Tibial artery (tissue), 4 donors: ENCODE results near the gene NHLRC1.

Experiments
- DNase-seq, 2 donors: peaks; one replicate each; pipeline ENCODE4 v3.0.0-alpha.2; 2019
- H3K27ac ChIP-seq, 2 donors: fragments of 200-600 bp; sonication (generic) in 1 of 2; 1 replicate in 1 of 2; 2 replicates in 1 of 2; pipeline ENCODE4 v1.5.1; 2018 to 2019; ENCODE audit warnings: mild to moderate bottlenecking in 1 of 2
- H3K27me3 ChIP-seq, 2 donors: fragments of 200-600 bp; sonication (generic) in 1 of 2; one replicate each; pipeline versions ENCODE4 v1.5.1 to v1.6.0; 2016 to 2019
- H3K36me3 ChIP-seq, 3 donors: fragments of 200-600 bp; sonication (generic) in 2 of 3; one replicate each; pipeline ENCODE4 v1.5.1; 2016 to 2019; ENCODE audit warnings: mild to moderate bottlenecking in 2 of 3
- H3K4me1 ChIP-seq, 4 donors: fragments of 200-600 bp; sonication (generic) in 2 of 4; 1 replicate in 3 of 4; 2 replicates in 1 of 4; pipeline ENCODE4 v1.5.1; 2016 to 2019
- H3K4me3 ChIP-seq, 2 donors: fragments of 200-600 bp; sonication (generic) in 1 of 2; 1 replicate in 1 of 2; 2 replicates in 1 of 2; pipeline ENCODE4 v1.5.1; 2018 to 2019; ENCODE audit warnings: mild to moderate bottlenecking in 2 of 2
- H3K9me3 ChIP-seq, 3 donors: fragments of 200-600 bp; sonication (generic) in 1 of 3; one replicate each; pipeline ENCODE4 v1.5.1; 2016 to 2019
- intact Hi-C: fragments of 100-400 bp; cut with DNase I; formaldehyde crosslinking; loops from one replicate; pipeline ENCODE4 v1.15.0; 2023; ENCODE audit warnings: low total_unique reads
- TF ChIP-seq, protein P1 (sequence below), 2 experiments: fragments of 200-600 bp in 1 of 2; fragments of 450-650 bp in 1 of 2; IDR thresholded peaks; one replicate each; pipeline ENCODE4 v1.5.1; 2017 to 2019; ENCODE audit warnings: antibody characterized with exemption in 2 of 2, mild to moderate bottlenecking in 1 of 2, moderate library complexity in 1 of 2

The NHLRC1 gene

DNA sequence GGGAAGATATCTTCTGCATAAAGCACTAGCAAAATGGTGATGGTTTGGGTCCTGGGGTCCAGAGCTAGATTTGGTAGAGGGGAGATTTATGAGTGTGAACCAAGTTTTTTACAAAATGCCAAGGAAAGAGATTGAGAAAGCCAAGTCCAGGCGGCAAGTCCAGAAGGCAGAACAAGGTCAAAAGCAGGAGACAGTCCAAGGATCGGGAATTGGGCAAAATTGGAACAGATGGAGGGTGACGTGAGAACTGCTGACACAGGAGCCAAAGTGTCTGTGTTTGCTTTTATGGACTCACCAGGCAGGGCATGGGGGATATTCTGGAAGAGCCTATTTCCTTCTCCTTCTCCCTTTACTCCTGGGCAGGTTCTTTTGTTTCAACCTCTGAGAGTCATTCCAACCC lies 4.1 kb downstream of the NHLRC1 start:
- intact Hi-C loops: no loop called here
- Histone ChIP-seq H3K4me3 (no peak overlapping the region), H3K9me3 (no peaks in the 10 kb centered on the region), H3K27ac (no peak overlapping the region), H3K27me3 (no peaks in the 10 kb centered on the region), H3K4me1 (peaks cover 0 to 23% (median 14%) of the 10 kb centered on the region in 4 donors), H3K36me3 (no peaks in the 10 kb centered on the region)
- no peak for DNase-seq
- TF ChIP-seq, protein P1, sequence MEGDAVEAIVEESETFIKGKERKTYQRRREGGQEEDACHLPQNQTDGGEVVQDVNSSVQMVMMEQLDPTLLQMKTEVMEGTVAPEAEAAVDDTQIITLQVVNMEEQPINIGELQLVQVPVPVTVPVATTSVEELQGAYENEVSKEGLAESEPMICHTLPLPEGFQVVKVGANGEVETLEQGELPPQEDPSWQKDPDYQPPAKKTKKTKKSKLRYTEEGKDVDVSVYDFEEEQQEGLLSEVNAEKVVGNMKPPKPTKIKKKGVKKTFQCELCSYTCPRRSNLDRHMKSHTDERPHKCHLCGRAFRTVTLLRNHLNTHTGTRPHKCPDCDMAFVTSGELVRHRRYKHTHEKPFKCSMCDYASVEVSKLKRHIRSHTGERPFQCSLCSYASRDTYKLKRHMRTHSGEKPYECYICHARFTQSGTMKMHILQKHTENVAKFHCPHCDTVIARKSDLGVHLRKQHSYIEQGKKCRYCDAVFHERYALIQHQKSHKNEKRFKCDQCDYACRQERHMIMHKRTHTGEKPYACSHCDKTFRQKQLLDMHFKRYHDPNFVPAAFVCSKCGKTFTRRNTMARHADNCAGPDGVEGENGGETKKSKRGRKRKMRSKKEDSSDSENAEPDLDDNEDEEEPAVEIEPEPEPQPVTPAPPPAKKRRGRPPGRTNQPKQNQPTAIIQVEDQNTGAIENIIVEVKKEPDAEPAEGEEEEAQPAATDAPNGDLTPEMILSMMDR (IDR thresholded peaks at IDR 0.05): no peak

DNA sequence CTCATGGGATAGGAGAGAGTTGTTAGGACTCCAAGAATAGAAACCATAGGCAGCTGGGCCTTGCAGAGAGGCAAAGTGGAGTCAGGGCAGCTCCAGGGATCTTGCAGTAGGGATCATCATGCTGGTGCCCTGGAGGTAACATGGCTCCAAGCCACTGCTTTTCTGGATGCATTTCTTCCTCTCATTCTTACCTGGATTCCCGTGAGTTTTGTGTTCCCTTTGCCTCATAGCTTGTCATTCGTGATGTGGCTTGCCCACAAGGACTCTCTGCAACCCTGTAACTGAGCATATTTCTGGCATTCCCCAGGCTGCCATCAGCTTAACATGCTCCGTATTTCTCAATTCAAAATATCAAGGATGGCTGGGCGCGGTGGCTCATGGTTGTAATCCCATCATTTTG lies 5.3 kb downstream of the NHLRC1 start:
- H3K36me3 ChIP-seq: no peaks in the 10 kb centered on the region
- intact Hi-C loops: no loop called here
- peaks cover 0 to 14% (median 5%) of the 10 kb centered on the region in 4 donors for H3K4me1 ChIP-seq
- no peak overlapping the region for H3K27ac ChIP-seq
- TF ChIP-seq, protein P1 (IDR thresholded peaks at IDR 0.05): no peak
- no peaks in the 10 kb centered on the region for H3K27me3 ChIP-seq
- no peak overlapping the region for H3K4me3 ChIP-seq
- no peaks in the 10 kb centered on the region for H3K9me3 ChIP-seq
- DNase-seq: no peak

DNA sequence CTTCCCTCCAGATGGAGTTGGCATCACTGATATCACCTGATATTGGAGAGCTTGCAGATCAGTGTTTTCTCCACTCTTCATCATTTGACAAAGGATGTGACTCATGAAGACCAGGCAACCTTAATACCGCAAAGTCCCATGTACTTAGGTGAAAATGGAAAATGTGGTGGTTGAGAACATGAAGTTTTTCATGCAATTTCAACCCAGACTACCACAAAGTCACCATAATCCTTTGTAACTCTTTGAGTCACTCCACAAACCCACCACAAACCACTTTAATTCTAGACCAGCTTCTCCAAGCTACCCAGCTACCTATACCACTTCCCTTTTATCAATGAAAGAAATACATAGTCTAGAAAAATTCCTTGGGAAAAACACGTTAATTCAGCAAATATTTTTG lies 7.1 kb downstream of the NHLRC1 start:
- H3K27me3 ChIP-seq: no peaks in the 10 kb centered on the region
- no peak for DNase-seq
- intact Hi-C loops: no loop called here
- H3K36me3 ChIP-seq: no peaks in the 10 kb centered on the region
- H3K4me3 ChIP-seq: no peak overlapping the region
- no peaks in the 10 kb centered on the region for H3K9me3 ChIP-seq
- H3K27ac ChIP-seq: no peak overlapping the region
- TF ChIP-seq, protein P1 (IDR thresholded peaks at IDR 0.05): no peak
- H3K4me1 ChIP-seq: peaks cover 0 to 7% (median 0%) of the 10 kb centered on the region in 4 donors

DNA sequence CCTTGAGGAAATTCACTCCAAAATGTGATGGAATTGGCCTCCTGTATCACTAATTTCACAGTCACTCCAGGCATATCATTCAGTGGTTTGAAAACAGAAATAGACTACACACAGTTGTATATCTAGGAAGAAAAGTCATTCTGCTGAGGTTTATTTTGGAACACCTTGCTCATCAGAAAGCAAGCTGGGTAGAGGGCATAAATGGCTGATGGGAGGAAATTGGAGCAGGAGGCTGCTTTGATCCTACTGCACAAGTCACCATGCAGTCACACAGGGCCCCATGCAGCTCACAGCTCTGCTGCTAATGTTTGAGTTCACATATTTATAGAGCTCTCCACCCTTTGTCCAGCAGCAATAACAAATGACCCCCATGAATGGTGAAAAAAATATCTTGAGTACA lies 12.3 kb downstream of the NHLRC1 start:
- DNase-seq: no peak
- no peaks in the 10 kb centered on the region for H3K27me3 ChIP-seq
- H3K4me1 ChIP-seq: no peaks in the 10 kb centered on the region
- TF ChIP-seq, protein P1 (IDR thresholded peaks at IDR 0.05): no peak
- peaks cover 0 to 7% (median 0%) of the 10 kb centered on the region in 3 donors for H3K9me3 ChIP-seq
- intact Hi-C loops: no loop called here
- H3K36me3 ChIP-seq: no peaks in the 10 kb centered on the region
- no peak overlapping the region for H3K27ac ChIP-seq
- no peak overlapping the region for H3K4me3 ChIP-seq

DNA sequence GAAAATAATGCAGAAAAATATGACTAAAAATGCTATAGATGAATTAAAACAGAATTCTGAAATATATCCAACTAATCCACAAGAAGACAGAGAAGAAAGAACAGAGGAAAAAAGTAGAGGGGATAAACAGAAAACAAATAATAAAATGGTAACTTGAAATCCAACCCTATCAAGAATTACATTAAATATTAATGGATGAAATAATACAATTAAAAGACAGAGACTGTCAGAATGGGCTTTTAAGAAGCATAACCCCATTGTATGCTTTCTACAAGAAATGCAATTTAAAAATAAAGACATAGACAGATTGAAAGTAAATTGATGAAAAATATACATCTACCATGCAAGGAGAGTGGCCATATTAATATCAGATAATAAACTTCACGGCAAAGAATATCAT lies 15.4 kb downstream of the NHLRC1 start:
- DNase-seq: no peak
- Histone ChIP-seq H3K9me3 (peaks cover 0 to 7% (median 0%) of the 10 kb centered on the region in 3 donors), H3K4me3 (no peak overlapping the region), H3K4me1 (peaks cover 0 to 14% (median 2%) of the 10 kb centered on the region in 4 donors), H3K27me3 (no peaks in the 10 kb centered on the region), H3K36me3 (no peaks in the 10 kb centered on the region), H3K27ac (no peak overlapping the region)
- TF ChIP-seq, protein P1 (IDR thresholded peaks at IDR 0.05): no peak
- intact Hi-C loops: no loop called here
